Measurements from ENCODE around the gene CCDC88A.

GRCh38 chr2:55296393-55296792 is 123.3 kb downstream of the CCDC88A start:
- TF ChIP-seq, protein P1, sequence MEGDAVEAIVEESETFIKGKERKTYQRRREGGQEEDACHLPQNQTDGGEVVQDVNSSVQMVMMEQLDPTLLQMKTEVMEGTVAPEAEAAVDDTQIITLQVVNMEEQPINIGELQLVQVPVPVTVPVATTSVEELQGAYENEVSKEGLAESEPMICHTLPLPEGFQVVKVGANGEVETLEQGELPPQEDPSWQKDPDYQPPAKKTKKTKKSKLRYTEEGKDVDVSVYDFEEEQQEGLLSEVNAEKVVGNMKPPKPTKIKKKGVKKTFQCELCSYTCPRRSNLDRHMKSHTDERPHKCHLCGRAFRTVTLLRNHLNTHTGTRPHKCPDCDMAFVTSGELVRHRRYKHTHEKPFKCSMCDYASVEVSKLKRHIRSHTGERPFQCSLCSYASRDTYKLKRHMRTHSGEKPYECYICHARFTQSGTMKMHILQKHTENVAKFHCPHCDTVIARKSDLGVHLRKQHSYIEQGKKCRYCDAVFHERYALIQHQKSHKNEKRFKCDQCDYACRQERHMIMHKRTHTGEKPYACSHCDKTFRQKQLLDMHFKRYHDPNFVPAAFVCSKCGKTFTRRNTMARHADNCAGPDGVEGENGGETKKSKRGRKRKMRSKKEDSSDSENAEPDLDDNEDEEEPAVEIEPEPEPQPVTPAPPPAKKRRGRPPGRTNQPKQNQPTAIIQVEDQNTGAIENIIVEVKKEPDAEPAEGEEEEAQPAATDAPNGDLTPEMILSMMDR (conservative IDR thresholded peaks at IDR 0.05; ENCODE audit: low read length): no peak
- TF ChIP-seq EZH2phosphoT487 (IDR thresholded peaks at IDR 0.05; ENCODE audit: borderline replicate concordance, low read depth, low read length): no peak
